C1 segment of cervical spinal cord (tissue), 14 donors: ENCODE results near the gene ARHGEF4.

Source experiments
- DNase-seq, 14 donors: peaks; one replicate each; lab custom pipeline; 2025; lab: John Stamatoyannopoulos, UW

ARHGEF4 gene

DNA sequence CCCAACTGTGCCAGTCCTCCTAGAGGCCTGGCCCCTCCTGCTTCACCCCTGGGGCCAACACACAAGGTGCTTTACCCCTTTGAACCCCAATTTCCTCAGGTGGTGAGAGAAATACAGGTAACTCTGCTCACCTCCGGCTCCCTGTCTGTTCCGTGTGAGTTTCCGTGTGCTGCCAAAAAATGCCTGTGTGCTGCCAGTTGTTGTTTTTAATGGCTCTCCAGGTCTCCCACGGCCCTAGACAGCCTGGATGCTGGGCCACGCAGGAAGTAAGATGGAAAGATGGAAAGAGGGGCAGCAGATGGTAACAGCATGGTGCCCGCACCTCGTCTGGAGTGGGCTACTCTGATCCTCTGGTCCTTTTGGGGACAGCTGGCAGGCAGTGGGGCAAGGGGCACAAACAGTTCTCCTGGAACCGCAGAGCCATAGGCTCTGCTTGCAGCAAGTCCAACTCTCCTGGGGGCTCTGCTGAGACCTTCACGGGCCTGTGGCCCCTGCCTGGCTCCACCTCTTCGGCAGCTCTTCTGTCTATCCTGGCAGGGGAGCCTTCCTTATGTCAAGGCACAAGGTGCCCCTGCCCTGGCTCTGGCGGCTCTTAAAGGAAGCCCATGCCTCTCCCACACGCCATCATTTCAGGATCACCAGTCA, 4.3 kb upstream of the ARHGEF4 start:
- DNase-seq, result no peak

DNA sequence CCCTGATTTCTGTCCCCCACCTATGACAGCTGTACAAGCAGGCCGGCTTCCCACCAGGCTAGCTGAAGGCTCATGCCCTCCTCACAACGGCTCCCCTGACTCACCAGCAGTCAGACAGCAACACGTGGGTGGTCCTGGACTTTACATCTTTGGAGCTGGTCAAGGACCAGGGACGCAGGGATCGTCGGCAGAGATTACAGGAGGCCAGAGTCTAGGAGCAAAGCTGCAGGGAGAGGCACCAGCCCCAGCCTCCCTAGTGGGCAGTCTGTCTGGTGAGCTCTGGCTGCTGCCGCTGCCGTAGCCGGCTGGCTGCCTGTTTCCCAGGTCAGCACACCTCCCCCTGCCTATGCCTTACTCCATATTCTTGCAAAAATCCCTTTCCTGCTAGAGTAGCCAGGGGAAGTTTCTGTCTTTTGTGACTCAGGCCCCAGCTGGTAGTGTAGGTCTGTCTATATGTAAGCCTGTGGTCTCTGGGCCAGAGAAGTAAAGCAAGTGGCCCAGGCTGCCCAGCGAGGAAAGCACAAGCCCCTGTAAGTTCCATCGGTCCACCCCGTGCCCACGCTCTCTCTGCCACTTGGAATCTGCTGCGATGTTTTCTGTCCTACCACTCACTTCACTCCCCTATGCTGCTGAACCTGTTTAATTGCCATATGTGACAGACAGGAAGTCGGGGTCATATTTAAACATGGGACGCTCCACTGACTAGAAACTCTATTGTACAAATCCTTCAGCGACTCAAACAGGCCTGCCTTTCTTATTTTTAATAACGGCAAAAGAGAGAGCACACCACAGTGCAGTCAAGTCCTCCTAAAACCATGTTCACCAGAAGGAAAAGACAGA, 2.4 kb upstream of the ARHGEF4 start:
- DNase-seq, result no peak

DNA sequence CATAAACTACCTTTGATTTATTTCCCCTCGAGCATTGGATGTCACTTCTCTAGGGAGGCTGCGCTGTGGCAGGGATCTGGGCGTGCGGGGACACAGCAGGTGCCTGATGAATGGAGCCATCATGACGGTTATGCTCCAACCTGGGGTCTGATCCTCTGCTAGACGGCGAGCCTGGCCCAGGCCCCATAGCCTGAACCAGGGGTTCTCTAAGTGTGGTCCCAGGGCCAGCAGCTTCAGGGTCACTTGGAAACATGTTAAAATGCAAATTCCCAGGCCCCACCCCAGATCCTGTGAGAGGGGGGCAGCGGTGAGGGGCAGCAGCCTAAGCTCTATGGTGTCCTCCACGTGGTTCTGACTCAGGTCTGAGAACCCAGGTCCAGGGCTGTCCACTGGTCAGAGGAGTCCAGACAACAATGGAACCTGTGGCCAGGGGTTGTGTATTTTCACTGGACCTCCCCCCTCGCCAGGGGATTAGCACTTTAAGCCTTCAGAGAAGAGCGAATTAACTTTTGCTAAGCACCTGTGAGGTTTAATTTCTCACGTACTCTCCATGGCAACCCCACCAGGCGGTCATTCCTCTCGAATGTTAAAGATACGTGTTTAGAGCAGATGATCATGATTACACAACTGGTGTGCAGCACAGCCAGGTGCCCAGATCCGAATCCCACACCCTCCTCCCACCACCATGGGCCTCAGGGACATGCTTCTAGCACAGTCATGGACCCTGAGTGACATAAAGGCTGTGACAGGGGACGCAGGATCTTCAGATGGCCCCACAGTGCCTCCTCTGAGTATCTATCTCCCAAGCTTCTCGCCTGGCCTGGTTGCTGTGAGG, 1.6 kb upstream of the ARHGEF4 start:
- DNase-seq, result no peak

DNA sequence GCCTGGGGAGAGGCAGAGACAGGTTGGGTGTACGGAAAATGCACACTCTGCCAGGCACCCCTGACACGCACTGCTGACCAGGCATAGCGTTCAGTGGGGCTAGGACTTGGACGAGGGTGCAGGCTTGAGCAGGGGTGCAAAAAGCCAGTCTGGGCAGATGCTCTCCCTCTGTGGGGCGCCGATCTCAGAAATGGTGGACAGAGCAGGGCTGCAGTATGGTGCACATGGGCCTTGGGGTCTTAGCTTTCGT, 1.0 kb upstream of the ARHGEF4 start:
- DNase-seq, result no peak

DNA sequence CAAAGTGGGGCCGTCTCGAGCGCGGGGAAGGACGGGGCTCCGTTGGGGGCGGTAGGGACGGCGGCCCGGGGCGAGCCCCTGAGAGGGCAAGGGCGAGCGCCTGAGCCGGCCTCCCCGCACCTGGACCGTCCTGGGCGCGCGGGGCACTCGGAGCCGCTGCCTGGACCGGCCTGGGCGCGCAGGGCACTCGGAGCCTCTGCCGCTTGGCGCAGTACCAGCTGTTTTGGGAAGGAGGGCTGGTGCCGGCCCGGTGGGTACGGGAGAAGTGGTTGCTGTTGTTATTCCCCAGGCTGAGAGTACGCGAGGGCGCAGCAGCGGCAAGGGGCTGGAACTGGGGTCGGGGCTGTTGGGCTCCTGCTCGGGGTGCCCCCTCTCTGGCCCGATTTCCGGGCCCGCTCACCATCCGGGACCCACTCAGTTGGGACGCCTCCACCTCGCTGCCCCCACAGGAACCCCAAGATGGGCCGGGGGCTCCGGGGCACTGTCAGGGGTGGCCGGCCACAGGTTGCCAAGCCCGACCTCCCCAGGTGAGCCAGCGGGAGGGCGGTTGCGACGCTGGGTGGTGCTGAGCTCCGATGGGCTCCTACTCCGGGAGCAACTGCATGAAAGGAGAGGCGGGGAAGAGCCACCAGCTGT, 579 bp downstream of the ARHGEF4 start:
- no peak for DNase-seq

DNA sequence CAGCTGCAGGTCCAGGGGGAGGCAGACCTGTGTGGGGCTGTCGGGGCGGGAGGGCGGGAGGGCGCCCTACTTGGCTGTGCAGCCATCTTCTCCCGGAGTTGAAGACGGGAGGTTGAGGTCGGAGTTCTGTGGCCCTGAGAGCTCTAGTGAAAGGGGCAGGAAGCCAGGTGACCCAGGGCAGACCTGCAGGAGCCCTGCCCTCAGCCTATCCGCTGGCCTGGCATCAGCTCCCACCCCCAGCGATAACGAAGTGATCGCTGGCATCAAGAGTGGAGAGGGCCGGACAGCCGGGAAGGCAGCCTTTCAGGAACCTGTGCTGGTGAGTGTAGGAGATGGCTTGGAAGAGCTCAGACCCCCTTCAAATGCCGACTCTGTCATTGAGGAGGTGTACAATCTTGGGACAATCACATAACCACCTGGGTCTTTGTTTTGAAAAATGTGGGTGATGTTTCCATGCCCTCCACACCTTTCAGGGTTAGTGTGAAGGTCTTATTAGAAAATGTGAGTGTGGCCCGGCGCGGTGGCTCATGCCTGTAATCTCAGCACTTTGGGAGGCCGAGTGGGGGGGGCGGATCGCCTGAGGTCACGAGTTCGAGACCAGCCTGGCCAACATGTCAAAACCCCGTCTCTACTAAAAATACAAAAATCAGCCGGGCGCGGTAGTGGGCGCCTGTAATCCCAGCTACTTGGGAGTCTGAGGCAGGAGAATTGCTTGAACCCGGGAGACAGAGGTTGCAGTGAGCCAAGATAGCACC, 1.3 kb downstream of the ARHGEF4 start:
- no peak for DNase-seq

DNA sequence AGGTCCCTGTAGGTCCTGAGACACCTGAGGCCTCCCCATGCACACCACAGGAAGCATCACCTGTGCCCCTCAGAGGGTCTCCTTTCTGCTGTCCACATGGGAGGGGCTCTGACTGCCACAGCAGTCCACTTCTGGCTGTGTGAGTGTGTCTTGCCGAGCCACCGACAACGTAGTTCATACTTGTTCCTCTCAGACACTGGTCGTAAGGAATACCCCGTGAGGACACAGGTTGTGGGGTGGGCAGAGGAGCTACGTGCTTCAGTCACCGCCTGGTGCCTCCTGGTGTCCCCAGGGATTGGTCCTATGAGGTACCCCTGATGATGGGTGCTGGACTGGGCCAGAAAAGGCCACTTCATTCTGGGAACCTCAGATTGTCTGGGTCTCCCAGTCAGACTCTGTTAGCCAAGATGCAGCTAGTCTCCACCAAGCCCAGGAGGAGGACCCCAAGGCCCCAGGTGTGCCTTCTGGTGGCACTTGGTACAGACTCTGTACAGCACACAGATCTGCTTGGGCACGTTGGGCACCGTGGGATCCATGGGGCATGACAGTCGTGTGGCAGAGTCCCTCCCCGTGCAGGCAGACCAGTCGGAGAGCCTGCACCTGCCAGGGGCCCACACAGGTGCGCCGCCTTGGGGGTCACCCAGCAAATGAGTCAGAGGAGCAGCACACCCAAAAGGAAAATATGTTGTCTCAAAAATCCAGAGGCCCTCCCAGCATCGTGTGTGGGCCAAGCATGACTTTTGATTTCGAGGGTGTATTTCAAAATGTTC, 2.5 kb downstream of the ARHGEF4 start:
- DNase-seq, result no peak

DNA sequence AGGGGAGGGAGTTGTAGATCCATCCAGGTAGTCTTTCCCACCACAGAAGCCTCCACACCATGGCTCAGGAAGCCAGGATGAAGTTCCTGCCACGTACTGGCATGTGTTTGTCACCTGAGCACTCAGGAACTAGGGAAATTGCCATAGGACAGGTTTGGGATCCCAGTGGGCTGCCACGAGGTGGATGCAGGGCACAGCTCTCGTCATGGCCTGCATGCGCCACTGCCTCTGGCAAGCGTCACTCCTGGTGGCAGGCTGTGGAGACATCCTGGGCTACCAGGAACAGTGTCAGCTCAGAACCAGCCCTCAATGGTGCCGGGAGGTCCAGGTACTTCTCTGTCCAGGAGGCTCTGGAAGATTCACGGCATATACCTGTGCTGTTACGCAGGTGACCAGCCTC, 3.8 kb downstream of the ARHGEF4 start:
- DNase-seq, result no peak

DNA sequence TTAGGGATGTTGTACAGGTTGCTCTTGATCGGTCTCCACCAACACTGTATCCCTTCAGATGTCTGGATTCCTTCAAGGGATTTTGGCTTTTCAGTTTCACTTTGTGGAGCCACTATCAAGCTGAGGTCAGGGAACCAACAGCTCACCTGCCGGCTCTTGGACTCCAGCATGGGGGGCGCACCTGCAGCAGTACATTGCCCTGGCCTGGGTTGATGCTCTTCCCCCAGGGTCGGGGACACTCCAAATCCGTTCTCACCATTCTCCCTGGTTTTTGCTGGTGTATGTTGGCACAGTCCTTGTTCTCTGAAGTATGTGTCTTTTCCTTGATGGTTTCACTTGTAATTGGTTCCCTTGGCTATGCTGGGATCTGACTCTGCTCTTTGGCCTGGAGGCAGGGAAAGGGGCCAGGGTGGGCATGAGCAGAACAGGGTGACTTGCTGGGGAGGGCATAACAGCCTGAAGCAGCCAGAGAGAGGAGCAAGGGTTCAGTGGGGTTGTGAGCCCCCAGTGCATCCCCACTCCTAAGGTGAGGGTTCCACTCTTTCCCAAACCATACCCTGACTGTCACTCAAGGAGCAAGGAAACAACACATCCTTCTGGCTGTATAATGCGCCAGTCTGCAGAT, 5.1 kb downstream of the ARHGEF4 start:
- no peak for DNase-seq

DNA sequence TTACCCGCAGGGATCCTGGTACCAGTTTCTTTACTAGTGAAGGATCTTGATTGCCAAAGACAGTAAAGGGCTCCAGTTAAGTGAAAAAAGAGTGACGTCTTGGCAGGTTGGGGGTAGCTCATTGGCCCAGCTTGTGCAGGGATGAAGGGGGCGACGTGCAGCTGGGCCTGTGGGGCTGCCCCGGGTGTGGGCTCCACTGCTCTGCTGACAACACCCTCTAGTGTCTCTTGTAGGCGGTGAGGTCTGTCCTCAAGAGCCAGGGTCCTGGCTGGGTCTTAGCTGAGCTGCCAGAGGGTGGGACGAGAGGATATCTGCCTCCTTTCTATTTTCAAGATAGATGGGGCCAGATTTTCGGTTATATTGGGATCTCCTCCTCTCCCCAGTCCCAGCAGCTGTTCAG, 6.1 kb downstream of the ARHGEF4 start:
- no peak for DNase-seq

DNA sequence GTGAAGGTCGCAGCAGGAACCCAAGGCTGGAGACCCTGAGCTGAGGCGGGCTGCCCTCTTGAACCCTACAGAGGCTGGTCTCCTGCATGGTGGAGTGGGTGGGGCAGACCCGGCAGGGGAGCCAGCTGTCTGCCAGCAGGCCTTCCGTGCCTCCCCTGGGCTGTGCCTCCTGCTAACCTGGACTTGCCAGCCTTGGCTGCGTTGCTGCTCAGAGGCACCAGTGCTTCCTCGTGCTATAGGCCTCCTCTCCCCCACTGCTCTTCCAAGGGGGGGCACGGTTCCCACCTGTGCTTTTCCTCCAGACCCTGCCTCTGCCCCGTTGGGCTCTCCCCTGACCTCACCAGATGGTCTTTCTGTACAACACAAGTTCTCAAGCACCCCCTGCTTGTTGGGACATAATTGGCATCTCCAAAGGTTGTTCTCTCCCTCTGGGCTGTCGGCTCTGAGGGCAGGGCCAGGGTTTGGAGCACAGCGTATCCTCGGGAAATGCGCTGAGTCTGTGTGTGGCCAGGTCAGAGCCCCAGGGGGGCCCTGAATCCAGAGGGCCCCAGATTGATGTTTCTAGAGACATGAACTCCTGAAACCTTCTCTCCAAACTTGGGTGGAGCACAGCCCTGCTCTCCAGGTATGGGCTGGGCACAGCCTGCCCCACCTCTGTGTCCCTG, 6.7 kb downstream of the ARHGEF4 start:
- DNase-seq, result no peak

DNA sequence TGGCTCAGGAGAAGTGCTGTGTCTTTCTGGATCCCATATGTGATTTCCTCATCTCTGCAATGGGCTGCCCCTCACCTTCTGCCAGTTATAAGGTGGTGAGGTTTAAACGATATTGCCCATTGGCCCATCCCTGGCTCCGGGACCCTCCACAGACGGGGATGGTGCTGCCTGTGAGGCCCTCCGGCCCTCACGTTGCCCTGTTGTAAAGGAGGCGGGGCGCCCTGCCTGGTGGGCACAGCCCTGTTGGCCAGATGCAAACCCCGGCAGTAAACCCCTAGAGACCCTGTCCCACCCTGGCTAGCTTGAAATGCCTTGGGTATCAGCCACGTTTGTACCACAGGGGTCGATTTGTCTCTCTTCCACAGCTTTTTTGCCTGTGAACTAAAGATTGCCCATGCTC, 7.4 kb downstream of the ARHGEF4 start:
- no peak for DNase-seq

DNA sequence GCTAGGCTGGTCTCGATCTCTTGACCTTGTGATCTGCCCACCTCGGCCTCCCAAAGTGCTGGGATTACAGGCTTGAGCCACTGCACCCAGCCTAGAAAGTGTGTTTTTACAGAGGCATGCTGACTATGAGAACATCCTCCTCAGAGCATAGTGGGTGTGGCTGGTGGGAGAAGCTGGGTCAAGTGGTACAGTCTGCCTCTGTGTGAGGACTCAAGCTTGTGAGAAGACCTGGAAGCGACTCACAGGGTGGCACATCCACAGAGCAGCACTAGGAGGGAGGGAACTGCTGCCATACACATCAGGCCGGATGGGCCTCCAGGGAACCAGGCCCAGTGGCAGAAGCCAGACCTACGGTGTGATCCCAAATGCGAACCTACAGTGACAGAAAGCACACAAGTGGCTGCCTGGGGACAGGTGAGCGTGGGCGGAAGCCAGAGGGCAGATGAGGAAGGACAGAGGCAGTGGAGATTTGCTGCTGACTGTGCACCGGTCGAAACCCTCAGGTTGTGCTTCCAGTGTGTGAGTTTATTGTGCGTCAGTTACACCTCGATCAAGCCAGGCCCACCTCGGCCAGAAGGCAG, 8.9 kb downstream of the ARHGEF4 start:
- no peak for DNase-seq

DNA sequence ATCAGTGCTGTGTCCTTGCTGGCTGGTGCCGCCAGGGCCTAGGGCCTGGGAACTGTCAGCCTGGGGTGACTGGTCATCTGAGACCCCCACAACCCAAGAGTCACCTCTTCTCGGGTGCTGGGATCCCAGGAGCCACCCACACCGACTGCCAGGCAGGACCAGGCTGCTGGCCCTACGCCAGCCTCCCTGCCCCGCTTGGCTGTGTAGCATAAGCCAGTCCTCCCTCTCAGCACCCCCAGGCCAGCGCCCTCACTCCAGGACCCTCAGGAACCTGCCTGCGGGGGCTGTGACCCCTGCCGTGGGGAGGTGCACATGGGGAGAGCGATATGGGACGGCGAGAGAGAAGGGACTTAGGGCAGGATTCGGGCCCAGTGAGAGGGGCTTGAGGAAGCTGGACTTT, 9.5 kb downstream of the ARHGEF4 start:
- DNase-seq, result no peak

DNA sequence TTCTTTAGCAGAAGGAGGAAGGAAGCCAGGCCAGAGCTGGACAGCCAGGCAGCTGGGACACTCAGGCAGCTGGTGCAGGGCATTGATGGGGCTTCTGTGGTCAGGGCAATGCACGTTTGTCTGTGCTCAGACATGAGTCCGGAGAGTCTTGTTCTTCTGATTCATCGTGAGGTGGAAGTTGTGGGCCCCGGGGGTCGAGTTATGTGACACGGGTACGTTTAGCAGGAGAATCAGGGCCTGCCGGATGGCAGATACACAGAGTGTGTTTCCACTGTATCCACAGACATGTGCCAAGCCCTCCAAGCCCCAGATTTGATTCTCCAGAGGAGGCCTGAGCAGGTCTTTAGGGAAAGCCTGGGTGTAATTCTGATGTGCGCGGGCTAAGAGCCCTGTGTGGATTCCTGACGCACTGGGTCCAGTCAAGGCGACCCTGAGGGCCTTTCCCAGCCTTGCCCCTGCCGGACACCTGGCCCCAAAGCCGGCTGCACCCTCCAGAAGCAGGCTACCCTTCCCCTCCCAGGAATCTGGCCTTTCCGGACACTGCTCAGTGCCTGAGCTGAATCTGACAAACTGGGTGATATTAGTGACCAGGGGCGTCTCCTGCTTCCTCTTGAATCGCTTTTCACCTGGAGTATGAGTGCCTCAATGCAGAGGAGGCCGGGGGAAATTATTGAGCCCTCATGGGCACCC, 10.1 kb downstream of the ARHGEF4 start:
- no peak for DNase-seq

DNA sequence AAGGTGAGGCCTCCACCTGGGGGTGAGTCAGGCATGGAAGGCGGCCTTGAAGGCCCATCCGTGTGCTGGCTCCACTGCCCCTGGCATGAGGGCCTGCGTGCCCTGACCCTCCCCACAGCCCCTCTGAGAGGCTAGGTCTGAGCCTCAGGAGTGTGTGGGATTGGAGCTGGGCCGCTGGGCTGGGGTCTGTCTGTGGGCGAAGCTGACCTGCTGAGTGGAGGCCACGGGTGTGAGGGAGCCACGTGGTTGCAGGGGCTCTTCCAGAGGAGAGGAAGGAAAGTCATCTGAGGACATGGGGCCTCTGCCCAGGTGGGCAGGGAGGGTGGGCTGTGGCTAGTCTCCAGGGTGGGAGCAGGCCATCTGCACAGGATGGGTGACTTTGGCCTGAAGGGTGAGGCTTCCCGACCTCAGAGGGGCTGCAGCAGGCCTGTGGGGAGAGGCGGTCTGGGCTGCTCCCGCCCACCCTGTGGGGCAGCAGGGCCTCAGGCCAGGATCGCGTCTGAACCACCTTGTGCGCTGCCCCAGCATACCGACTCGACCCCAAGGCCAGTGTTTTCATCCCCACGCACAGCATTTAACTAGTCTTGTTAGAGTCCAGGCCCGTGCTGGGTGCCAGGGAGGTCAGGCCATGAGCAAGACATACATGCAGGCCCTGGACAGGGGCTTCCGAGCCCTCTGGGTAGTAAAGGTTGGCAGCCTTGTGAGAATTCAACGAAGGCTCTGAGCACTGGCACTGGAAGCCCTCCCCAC, 11.2 kb downstream of the ARHGEF4 start:
- DNase-seq, result no peak

DNA sequence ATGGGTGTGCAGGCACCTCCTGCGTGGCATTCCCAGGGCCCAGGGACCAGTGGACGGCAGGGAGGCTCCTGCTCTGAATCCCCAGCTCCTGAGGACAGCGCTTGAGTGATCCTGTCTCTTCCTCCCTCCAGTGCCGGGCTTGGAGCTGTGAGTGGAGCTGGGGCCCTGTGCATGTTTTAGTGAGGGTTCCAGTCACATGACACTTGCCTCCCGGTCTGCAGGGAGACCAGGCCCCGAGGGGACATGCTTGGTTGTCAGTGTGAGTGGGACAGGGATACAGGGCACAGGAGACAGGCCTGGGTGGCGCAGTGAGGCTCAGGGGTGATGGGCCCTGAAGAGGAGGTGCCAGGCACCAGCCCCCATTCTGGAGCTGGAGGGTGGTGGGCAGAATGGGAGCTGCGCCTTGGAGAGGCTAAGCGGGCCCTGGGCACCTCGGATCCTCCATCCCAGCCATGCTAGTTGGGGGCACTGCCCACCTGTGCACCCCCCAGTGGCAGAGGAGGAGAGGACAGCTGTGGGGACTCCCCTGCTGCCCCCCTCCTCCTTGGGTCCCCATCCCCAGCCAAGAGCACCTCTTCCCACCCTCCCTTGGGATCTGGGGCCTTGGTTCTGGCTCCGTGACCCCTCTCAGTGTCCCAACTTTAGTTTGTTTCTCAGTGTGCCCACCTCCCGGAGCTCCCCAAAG, 12.0 kb downstream of the ARHGEF4 start:
- DNase-seq, result no peak
